Lower leg skin (tissue), 3 donors: ENCODE measurements around the gene CLEC2B.

ENCODE experiments used
- POLR2A ChIP-seq, 2 donors: fragments of 450-650 bp; IDR thresholded peaks; one replicate each; pipeline ENCODE4 v1.6.1; 2016 to 2017; ENCODE audit warnings: antibody characterized with exemption in 2 of 2, mild to moderate bottlenecking in 1 of 2, moderate library complexity in 1 of 2
- TF ChIP-seq, protein P1 (sequence below), 3 donors: fragments of 450-650 bp; IDR thresholded peaks; one replicate each; pipeline ENCODE4 v1.5.1; 2016; ENCODE audit warnings: antibody characterized with exemption in 3 of 3, mild to moderate bottlenecking in 3 of 3, moderate library complexity in 2 of 3

DNA sequence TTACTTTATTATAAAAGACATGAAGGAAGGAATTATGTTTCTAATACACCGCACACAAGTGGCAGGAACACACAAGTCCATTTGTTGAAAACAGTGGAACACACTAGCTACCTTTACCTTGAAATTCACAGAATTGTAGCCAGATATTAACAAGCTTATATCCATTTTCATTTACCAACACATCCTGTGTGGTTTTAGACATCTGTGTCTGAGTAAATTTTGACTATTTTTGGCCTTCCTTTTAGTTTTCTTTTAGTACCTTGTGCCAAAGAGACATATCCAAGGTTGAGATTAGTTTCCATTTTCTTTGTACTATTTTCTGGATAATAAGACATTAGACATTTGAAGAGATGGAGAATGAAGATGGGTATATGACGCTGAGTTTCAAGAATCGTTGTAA is 12.1 kb upstream of the CLEC2B start, which contains the start of gene KLRF2:
- TF ChIP-seq, protein P1, sequence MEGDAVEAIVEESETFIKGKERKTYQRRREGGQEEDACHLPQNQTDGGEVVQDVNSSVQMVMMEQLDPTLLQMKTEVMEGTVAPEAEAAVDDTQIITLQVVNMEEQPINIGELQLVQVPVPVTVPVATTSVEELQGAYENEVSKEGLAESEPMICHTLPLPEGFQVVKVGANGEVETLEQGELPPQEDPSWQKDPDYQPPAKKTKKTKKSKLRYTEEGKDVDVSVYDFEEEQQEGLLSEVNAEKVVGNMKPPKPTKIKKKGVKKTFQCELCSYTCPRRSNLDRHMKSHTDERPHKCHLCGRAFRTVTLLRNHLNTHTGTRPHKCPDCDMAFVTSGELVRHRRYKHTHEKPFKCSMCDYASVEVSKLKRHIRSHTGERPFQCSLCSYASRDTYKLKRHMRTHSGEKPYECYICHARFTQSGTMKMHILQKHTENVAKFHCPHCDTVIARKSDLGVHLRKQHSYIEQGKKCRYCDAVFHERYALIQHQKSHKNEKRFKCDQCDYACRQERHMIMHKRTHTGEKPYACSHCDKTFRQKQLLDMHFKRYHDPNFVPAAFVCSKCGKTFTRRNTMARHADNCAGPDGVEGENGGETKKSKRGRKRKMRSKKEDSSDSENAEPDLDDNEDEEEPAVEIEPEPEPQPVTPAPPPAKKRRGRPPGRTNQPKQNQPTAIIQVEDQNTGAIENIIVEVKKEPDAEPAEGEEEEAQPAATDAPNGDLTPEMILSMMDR (IDR thresholded peaks at IDR 0.05) = no peak
- TF ChIP-seq POLR2A (IDR thresholded peaks at IDR 0.05) = no peak
